RWPE2 (cell line): ENCODE data around the gene VWA5B1.

Source experiments
- ATAC-seq: fragments of 200-7000 bp; cut with Tn5 transposase; 3 replicates; pipeline ENCODE4 v1.9.1; 2021; ENCODE audit warnings: low read depth
- DNase-seq: peaks from one replicate; pipeline ENCODE4 v3.0.0-alpha.2; 2020; ENCODE audit warnings: low spot score
- H3K27ac ChIP-seq: fragments of 450-650 bp; 2 replicates; pipeline ENCODE4 v1.5.1; 2017; ENCODE audit warnings: mild to moderate bottlenecking; ENCODE audit not compliant: poor library complexity, severe bottlenecking
- H3K27me3 ChIP-seq: fragments of 250-450 bp; sonication (Bioruptor Pico); 2 replicates; pipeline ENCODE4 v1.5.1; 2021; ENCODE audit warnings: mild to moderate bottlenecking, moderate library complexity; ENCODE audit not compliant: insufficient read depth, poor library complexity, severe bottlenecking
- H3K36me3 ChIP-seq: fragments of 250-450 bp; sonication (Bioruptor Pico); 2 replicates; pipeline ENCODE4 v1.5.1; 2020; ENCODE audit warnings: low read depth, mild to moderate bottlenecking, moderate library complexity
- H3K4me1 ChIP-seq: fragments of 250-450 bp; sonication (Bioruptor Pico); 2 replicates; pipeline ENCODE4 v1.5.1; 2021; ENCODE audit warnings: mild to moderate bottlenecking, moderate library complexity; ENCODE audit not compliant: insufficient read depth, poor library complexity, severe bottlenecking
- H3K4me3 ChIP-seq: fragments of 250-450 bp; sonication (Bioruptor Pico); 2 replicates; pipeline ENCODE4 v1.5.1; 2021; ENCODE audit warnings: mild to moderate bottlenecking, moderate library complexity; ENCODE audit not compliant: severe bottlenecking
- H3K9me3 ChIP-seq: fragments of 250-450 bp; sonication (Bioruptor Pico); 2 replicates; pipeline ENCODE4 v1.5.1; 2021; ENCODE audit warnings: mild to moderate bottlenecking, moderate library complexity; ENCODE audit not compliant: severe bottlenecking
- CTCF ChIP-seq: fragments of 450-650 bp; IDR thresholded peaks from one replicate; pipeline ENCODE4 v1.5.1; 2017; ENCODE audit warnings: mild to moderate bottlenecking, moderate library complexity; ENCODE audit not compliant: poor library complexity, severe bottlenecking

The VWA5B1 gene

GRCh38 chr1:20322825-20323612 lies 32.3 kb downstream of the VWA5B1 start:
- ATAC-seq (no peak), DNase-seq (no peak)
- H3K9me3 ChIP-seq: no peaks in the 10 kb centered on the region
- no peak for TF ChIP-seq CTCF
- no peak overlapping the region for H3K4me3 ChIP-seq
- no peaks in the 10 kb centered on the region for H3K36me3 ChIP-seq
- H3K27ac ChIP-seq: no peak overlapping the region
- no peaks in the 10 kb centered on the region for H3K27me3 ChIP-seq
- no peaks in the 10 kb centered on the region for H3K4me1 ChIP-seq

GRCh38 chr1:20323613-20323920 lies 32.9 kb downstream of the VWA5B1 start:
- no peaks in the 10 kb centered on the region for H3K9me3 ChIP-seq
- no peak for TF ChIP-seq CTCF
- no peaks in the 10 kb centered on the region for H3K4me1 ChIP-seq
- no peaks in the 10 kb centered on the region for H3K27me3 ChIP-seq
- H3K36me3 ChIP-seq: no peaks in the 10 kb centered on the region
- no peak overlapping the region for H3K27ac ChIP-seq
- ATAC-seq: no peak
- no peak for DNase-seq
- H3K4me3 ChIP-seq: no peak overlapping the region

- no peaks in the 10 kb centered on the region for H3K27me3 ChIP-seq
- no peak overlapping the region for H3K27ac ChIP-seq
- H3K9me3 ChIP-seq: no peaks in the 10 kb centered on the region
- H3K4me3 ChIP-seq: no peak overlapping the region
- H3K36me3 ChIP-seq: no peaks in the 10 kb centered on the region
- ATAC-seq: no peak
- no peak for TF ChIP-seq CTCF
- no peak for DNase-seq
- H3K4me1 ChIP-seq: no peaks in the 10 kb centered on the region
These were observed 34.2 kb downstream of the VWA5B1 start for GRCh38 chr1:20324704-20325406.

GRCh38 chr1:20325407-20325843 lies 34.8 kb downstream of the VWA5B1 start:
- TF ChIP-seq CTCF: no peak
- no peak overlapping the region for H3K4me3 ChIP-seq
- no peaks in the 10 kb centered on the region for H3K27me3 ChIP-seq
- no peaks in the 10 kb centered on the region for H3K9me3 ChIP-seq
- no peak for DNase-seq
- H3K27ac ChIP-seq: no peak overlapping the region
- H3K36me3 ChIP-seq: no peaks in the 10 kb centered on the region
- no peaks in the 10 kb centered on the region for H3K4me1 ChIP-seq
- ATAC-seq: no peak
